Measurements from ENCODE around the gene MDM2.
"Not testable (repeated sequence)": the region's sequence is repeated elsewhere in the genome, so short reads cannot be mapped to it uniquely, and the experiment has no call there.

Gene MDM2

GRCh38 chr12:68786929-68787328 is 21.0 kb upstream of the MDM2 start:
- DNase-seq: no peak

- DNase-seq: no peak
Observed at GRCh38 chr12:68788554-68789143, 19.3 kb upstream of the MDM2 start.

- no peak for DNase-seq
Observed at GRCh38 chr12:68789144-68789878, 18.7 kb upstream of the MDM2 start.

GRCh38 chr12:68790081-68790951 is 17.7 kb upstream of the MDM2 start:
- DNase-seq: no peak

GRCh38 chr12:68790952-68791234 is 17.1 kb upstream of the MDM2 start:
- no peak for DNase-seq

GRCh38 chr12:68791897-68792481 is 16.0 kb upstream of the MDM2 start:
- no peak for DNase-seq

- DNase-seq: peak; percentile 42
Observed at GRCh38 chr12:68792952-68793351, 15.0 kb upstream of the MDM2 start.

- no peak for DNase-seq
Observed at GRCh38 chr12:68793436-68793835, 14.5 kb upstream of the MDM2 start.

GRCh38 chr12:68793975-68794652 is 13.9 kb upstream of the MDM2 start:
- DNase-seq: no peak

- DNase-seq: no peak
Observed at GRCh38 chr12:68794653-68795251, 13.2 kb upstream of the MDM2 start.

GRCh38 chr12:68796399-68796798 is 11.6 kb upstream of the MDM2 start:
- DNase-seq: no peak

- DNase-seq: no peak
Observed at GRCh38 chr12:68798882-68799234, 9.1 kb upstream of the MDM2 start.

GRCh38 chr12:68800294-68800693 is 7.7 kb upstream of the MDM2 start:
- DNase-seq: no peak

GRCh38 chr12:68801124-68801523 is 6.9 kb upstream of the MDM2 start:
- not testable (repeated sequence) for DNase-seq

GRCh38 chr12:68802372-68802745 is 5.6 kb upstream of the MDM2 start:
- not testable (repeated sequence) for DNase-seq

GRCh38 chr12:68802911-68803651 is 4.9 kb upstream of the MDM2 start:
- not testable (repeated sequence) for DNase-seq

GRCh38 chr12:68803948-68804656 is 3.9 kb upstream of the MDM2 start:
- DNase-seq: no peak

- no peak for DNase-seq
Observed at GRCh38 chr12:68804657-68805591, 3.1 kb upstream of the MDM2 start.

- DNase-seq: no peak
Observed at GRCh38 chr12:68805592-68806120, 2.3 kb upstream of the MDM2 start.

All from activated CD4-positive, alpha-beta T cell treated with anti-CD3 and anti-CD28 coated beads, Interleukin-2, Interleukin-6, amounts not matched to agents 100 ng/mL and 50 ng/mL, durations not matched to agents 16 hours and 8 hours (primary cell).